Naive thymus-derived CD4-positive, alpha-beta T cell (primary cell): ENCODE measurements around the gene VWF. TPM values are rescaled to one million over a fixed set of nuclear protein-coding genes. Genes with fewer than 3 reads are reported as not detected.

Experiments used
- ATAC-seq: fragments of 150-1000 bp; cut with Tn5 transposase; 2 replicates; pipeline ENCODE4 v1.10.0; 2021; ENCODE audit warnings: mild to moderate bottlenecking, moderate library complexity
- CTCF ChIA-PET: fragments of 350-600 bp; sonication (Branson Sonifier 250); formaldehyde crosslinking; loops from one replicate; lab custom pipeline; 2021; ENCODE audit warnings: antibody characterized with exemption; lab: Charles Lee
- POLR2A ChIA-PET: fragments of 350-600 bp; sonication (Branson Sonifier 250); formaldehyde crosslinking; loops from one replicate; lab custom pipeline; 2021; ENCODE audit warnings: antibody characterized with exemption, inconsistent platforms; lab: Charles Lee
- DNase-seq, 9 donors: peaks; one replicate each; pipeline versions ENCODE4 v3.0.0 to v3.0.0-alpha.2; 2020 to 2022; ENCODE audit warnings: mixed read lengths in 1 of 9
- H3K27ac ChIP-seq: one replicate; pipeline ENCODE4 v1.7.0; 2013; ENCODE audit warnings: mild to moderate bottlenecking, low read depth, low read length, moderate library complexity
- H3K27me3 ChIP-seq, 2 donors: one replicate each; pipeline ENCODE4 v1.7.0; 2013; ENCODE audit warnings: low read length in 2 of 2, mild to moderate bottlenecking in 2 of 2, moderate library complexity in 2 of 2; ENCODE audit not compliant: control insufficient read depth in 2 of 2, insufficient read depth in 2 of 2
- H3K36me3 ChIP-seq, 3 experiments: 1 replicate in 2 of 3; 2 replicates in 1 of 3; pipeline ENCODE4 v1.7.0; 2013; ENCODE audit warnings: low read length in 3 of 3, mild to moderate bottlenecking in 3 of 3, moderate library complexity in 1 of 3; ENCODE audit not compliant: insufficient read depth in 3 of 3, control insufficient read depth in 2 of 3
- H3K4me1 ChIP-seq, 2 donors: one replicate each; pipeline ENCODE4 v1.7.0; 2013; ENCODE audit warnings: low read length in 2 of 2, mild to moderate bottlenecking in 2 of 2, moderate library complexity in 1 of 2; ENCODE audit not compliant: control insufficient read depth in 2 of 2, insufficient read depth in 2 of 2
- H3K4me3 ChIP-seq: 2 replicates; pipeline ENCODE4 v1.7.0; 2013; ENCODE audit warnings: mild to moderate bottlenecking, low read length
- H3K9me3 ChIP-seq, 3 experiments: 1 replicate in 2 of 3; 2 replicates in 1 of 3; pipeline ENCODE4 v1.7.0; 2013; ENCODE audit warnings: low read length in 3 of 3; ENCODE audit not compliant: control insufficient read depth in 2 of 3
- H3K27ac Mint-ChIP-seq, 9 donors: one replicate each; pipeline ENCODE4 v1.8.0; 2020 to 2022; ENCODE audit warnings: mixed read lengths in 9 of 9, mild to moderate bottlenecking in 8 of 9, moderate library complexity in 5 of 9, inconsistent platforms in 2 of 9
- H3K27me3 Mint-ChIP-seq, 5 donors: one replicate each; pipeline ENCODE4 v1.8.0; 2021 to 2022; ENCODE audit warnings: mixed read lengths in 5 of 5, mild to moderate bottlenecking in 1 of 5
- H3K36me3 Mint-ChIP-seq, 5 donors: one replicate each; pipeline ENCODE4 v1.8.0; 2020 to 2022; ENCODE audit warnings: mixed read lengths in 5 of 5, mild to moderate bottlenecking in 3 of 5, inconsistent platforms in 1 of 5
- H3K4me1 Mint-ChIP-seq, 7 donors: one replicate each; pipeline ENCODE4 v1.8.0; 2020 to 2022; ENCODE audit warnings: mixed read lengths in 7 of 7, mild to moderate bottlenecking in 3 of 7, inconsistent platforms in 1 of 7
- H3K4me3 Mint-ChIP-seq, 10 donors: one replicate each; pipeline ENCODE4 v1.8.0; 2020 to 2022; ENCODE audit warnings: mild to moderate bottlenecking in 10 of 10, mixed read lengths in 10 of 10, moderate library complexity in 6 of 10, inconsistent platforms in 2 of 10
- H3K9me3 Mint-ChIP-seq, 11 donors: one replicate each; pipeline ENCODE4 v1.8.0; 2020 to 2022; ENCODE audit warnings: mixed read lengths in 11 of 11, mild to moderate bottlenecking in 4 of 11, inconsistent platforms in 1 of 11, moderate library complexity in 1 of 11
- intact Hi-C, 2 donors: fragments of 100-400 bp; cut with micrococcal nuclease; formaldehyde crosslinking; loops; one replicate each; pipeline ENCODE4 v1.15.1; 2023
- polyA plus RNA-seq, 2 donors: library from polyadenylated mRNA; unstranded; fragments of 300-500 nt; fragmentation: Illumina TruSeq; gene quantifications; one replicate each; pipeline ENCODE4 v1.2.3, GENCODE V29; 2021
- total RNA-seq, 6 experiments: library from RNA in 5 of 6; stranded (reverse) in 5 of 6; gene quantifications; 1 replicate in 5 of 6; 2 replicates in 1 of 6; pipeline ENCODE4 v1.2.3 and lab custom pipeline; 2021 to 2026

Gene VWF
- total RNA-seq (under 1 TPM in 3 of 5 experiments, not detected in 2; 0.21 to 0.34 (median 0.32) TPM), polyA plus RNA-seq (not detected), total RNA-seq (lab: John Stamatoyannopoulos, UW) (not detected)

DNA sequence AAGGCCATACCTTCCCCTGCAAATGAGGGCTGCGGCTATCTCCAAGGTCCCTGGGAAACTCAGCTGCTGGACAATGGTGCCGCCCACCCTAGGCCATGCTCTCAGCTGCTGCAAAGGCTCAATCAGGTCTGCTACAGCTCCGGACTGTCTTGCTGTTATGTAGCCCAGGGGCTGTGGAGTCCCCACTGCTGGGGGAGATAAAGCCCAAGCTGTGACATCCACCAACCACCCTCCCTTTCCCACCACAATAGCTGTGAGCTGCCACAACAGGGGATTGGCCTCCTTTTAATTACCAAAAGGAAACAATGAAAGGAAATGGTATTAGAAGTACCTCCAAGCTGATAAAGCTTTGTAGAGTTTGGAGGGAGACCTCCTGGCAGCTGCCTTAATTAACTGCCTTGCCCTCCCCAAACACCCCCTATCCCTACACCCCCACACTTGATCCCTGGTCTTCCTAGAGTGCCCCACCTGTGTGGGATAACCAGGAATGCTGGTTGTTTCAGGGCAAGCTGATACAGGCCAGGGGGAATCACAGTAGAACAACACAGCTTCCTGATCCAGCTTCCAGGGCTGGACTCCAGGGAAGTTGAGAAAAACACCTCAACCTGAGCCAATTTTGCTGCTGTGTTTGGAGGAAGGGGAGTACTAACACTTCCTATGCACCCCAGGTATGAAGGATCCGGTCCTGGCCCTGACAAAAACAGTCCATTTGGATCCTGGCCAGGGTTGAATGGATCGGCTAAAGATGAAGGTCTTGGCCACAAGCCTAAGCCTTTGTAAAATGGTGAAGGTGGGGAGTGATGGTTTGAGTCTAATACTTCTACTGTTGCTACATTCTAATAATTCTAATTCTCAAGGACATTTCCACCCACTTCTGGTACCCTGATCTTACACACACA is at the start of gene VWF:
Gene VWF, minus strand, starts transcription at position 260 of the 899 bp plus-strand sequence. CDS start 1,474 bp downstream, outside the sequence.
- H3K9me3 Mint-ChIP-seq: no peaks in the 10 kb centered on the region
- no peak within 1 kb of the TSS for H3K4me3 Mint-ChIP-seq
- peaks cover 0 to 6% (median 0%) of the 10 kb centered on the region in 7 donors for H3K4me1 Mint-ChIP-seq
- ATAC-seq: no peak
- H3K36me3 Mint-ChIP-seq: no peaks in the 10 kb centered on the region
- intact Hi-C loops: no loop called here
- H3K4me3 ChIP-seq: no peak within 1 kb of the TSS
- H3K27ac Mint-ChIP-seq: peak within 1 kb of the TSS in 1 of 9 donors; percentile 71
- DNase-seq: no peak
- H3K27ac ChIP-seq: no peak within 1 kb of the TSS
- H3K27me3 Mint-ChIP-seq: no peaks in the 10 kb centered on the region
- ChIA-PET POLR2A (interaction anchor here (1.5 kb wide), 1 partner anchor 14 kb away, joined by 6 read pairs; no protein-coding TSS in a partner anchor), CTCF (interaction anchor here (1.1 kb wide), 1 partner anchor 159 kb away, joined by 3 read pairs; no protein-coding TSS in a partner anchor)
- H3K4me1 ChIP-seq: no peaks in the 10 kb centered on the region
- H3K9me3 ChIP-seq: no peaks in the 10 kb centered on the region
- H3K27me3 ChIP-seq: no peaks in the 10 kb centered on the region
- no peaks in the 10 kb centered on the region for H3K36me3 ChIP-seq

DNA sequence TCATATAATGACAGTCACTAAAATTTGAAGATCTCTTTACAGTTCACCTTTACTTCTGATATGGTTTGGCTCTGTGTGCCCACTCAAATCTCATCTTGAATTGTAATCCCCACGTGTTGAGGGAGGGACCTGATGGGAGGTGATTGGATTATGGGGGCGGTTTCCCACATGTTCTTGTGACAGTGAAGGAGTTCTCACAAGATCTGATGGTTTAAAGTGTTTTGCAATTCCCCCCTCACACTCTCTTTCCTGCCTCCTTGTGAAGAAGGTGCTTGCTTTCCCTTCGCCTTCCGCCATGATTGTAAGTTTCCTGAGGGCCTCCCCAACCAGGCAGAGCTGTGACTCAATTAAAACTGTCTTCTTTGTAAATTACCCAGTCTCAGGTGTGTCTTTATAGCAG is 48.4 kb upstream of the VWF start:
- intact Hi-C loops: no loop called here
- Histone ChIP-seq H3K27me3 (no peaks in the 10 kb centered on the region), H3K4me3 (no peak overlapping the region), H3K4me1 (peaks cover 0 to 14% of the 10 kb centered on the region in 2 donors), H3K27ac (no peak overlapping the region), H3K36me3 (no peaks in the 10 kb centered on the region), H3K9me3 (no peaks in the 10 kb centered on the region)
- no peak for DNase-seq
- Mint-ChIP-seq H3K9me3 (no peaks in the 10 kb centered on the region), H3K4me3 (no peak overlapping the region), H3K27me3 (peaks cover 0 to 10% (median 0%) of the 10 kb centered on the region in 5 donors), H3K27ac (peak overlapping the region in 1 of 9 donors; percentile 2), H3K36me3 (no peaks in the 10 kb centered on the region), H3K4me1 (peaks cover 16 to 23% (median 21%) of the 10 kb centered on the region in 7 donors)
- no peak for ATAC-seq
- POLR2A ChIA-PET: no interaction called here
- CTCF ChIA-PET: no interaction called here

DNA sequence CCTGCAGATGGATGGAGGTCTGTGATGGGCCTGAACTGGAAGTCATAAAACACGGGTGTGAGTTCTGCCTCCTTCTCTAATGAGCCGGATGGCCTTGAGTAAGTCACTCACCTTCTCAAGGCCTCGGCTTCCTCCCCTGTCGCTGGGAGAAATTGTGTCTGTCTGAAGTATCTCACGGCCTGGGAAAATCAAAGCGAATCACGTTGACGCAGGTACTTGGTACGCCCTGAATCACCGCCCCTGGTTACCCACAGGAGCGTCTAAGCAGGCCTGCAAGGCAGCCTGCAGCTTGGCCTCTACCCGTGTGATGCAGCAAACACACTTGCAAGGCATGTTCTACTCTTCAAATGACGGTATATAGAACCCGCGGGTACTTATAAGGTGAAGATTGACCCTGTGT is 47.6 kb upstream of the VWF start:
- POLR2A ChIA-PET: no interaction called here
- DNase-seq (no peak), ATAC-seq (no peak)
- H3K36me3 Mint-ChIP-seq: no peaks in the 10 kb centered on the region
- no peak overlapping the region for H3K4me3 ChIP-seq
- peaks cover 0 to 21% of the 10 kb centered on the region in 2 donors for H3K4me1 ChIP-seq
- H3K4me1 Mint-ChIP-seq: peaks cover 22 to 30% (median 29%) of the 10 kb centered on the region in 7 donors
- H3K36me3 ChIP-seq: no peaks in the 10 kb centered on the region
- no peaks in the 10 kb centered on the region for H3K27me3 ChIP-seq
- H3K9me3 ChIP-seq: no peaks in the 10 kb centered on the region
- H3K9me3 Mint-ChIP-seq: no peaks in the 10 kb centered on the region
- H3K27me3 Mint-ChIP-seq: peaks cover 0 to 10% (median 0%) of the 10 kb centered on the region in 5 donors
- CTCF ChIA-PET: no interaction called here
- no peak overlapping the region for H3K4me3 Mint-ChIP-seq
- H3K27ac Mint-ChIP-seq: no peak overlapping the region
- no peak overlapping the region for H3K27ac ChIP-seq
- intact Hi-C loops: no loop called here

DNA sequence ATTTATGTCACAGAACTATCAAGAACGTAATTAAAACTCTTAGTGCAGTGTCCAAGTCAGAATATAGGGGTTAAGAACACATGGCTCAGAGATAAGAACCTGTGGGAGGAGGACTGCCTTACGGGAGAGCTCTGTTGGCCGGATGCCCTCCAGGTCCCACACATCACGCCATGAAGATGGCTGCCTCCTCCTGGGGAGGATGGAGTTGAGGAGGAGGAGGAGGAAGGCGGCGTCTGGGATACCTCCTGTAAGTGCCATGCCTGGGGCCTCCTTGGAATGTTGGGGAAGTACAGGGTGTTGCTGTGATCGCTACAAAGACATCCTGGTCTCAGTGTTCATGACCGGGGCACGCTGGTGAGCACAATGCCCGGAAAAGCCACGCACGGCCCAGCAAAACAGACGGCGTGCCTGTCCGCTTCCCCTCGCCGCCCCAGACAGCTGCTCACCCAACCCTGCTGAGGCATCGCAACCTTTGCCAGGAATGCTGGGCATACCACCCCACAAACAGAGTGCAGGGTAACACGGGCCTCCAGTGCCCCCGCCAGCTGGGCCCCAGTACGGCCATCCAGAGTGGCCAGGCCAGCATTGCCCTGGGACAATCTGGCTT is 47.0 kb upstream of the VWF start:
- peaks cover 0 to 10% (median 0%) of the 10 kb centered on the region in 5 donors for H3K27me3 Mint-ChIP-seq
- H3K9me3 Mint-ChIP-seq: no peaks in the 10 kb centered on the region
- H3K27me3 ChIP-seq: no peaks in the 10 kb centered on the region
- H3K4me3 Mint-ChIP-seq: no peak overlapping the region
- H3K4me1 Mint-ChIP-seq: peaks cover 22 to 36% (median 33%) of the 10 kb centered on the region in 7 donors
- peaks cover 0 to 25% of the 10 kb centered on the region in 2 donors for H3K4me1 ChIP-seq
- CTCF ChIA-PET: interaction anchor here (0.6 kb wide), 1 partner anchor 13 kb away, joined by 4 read pairs; no protein-coding TSS in a partner anchor
- ATAC-seq (no peak), DNase-seq (no peak)
- H3K4me3 ChIP-seq: no peak overlapping the region
- no peaks in the 10 kb centered on the region for H3K9me3 ChIP-seq
- no peak overlapping the region for H3K27ac ChIP-seq
- intact Hi-C loops: no loop called here
- H3K27ac Mint-ChIP-seq: no peak overlapping the region
- no peaks in the 10 kb centered on the region for H3K36me3 Mint-ChIP-seq
- POLR2A ChIA-PET: no interaction called here
- H3K36me3 ChIP-seq: no peaks in the 10 kb centered on the region

DNA sequence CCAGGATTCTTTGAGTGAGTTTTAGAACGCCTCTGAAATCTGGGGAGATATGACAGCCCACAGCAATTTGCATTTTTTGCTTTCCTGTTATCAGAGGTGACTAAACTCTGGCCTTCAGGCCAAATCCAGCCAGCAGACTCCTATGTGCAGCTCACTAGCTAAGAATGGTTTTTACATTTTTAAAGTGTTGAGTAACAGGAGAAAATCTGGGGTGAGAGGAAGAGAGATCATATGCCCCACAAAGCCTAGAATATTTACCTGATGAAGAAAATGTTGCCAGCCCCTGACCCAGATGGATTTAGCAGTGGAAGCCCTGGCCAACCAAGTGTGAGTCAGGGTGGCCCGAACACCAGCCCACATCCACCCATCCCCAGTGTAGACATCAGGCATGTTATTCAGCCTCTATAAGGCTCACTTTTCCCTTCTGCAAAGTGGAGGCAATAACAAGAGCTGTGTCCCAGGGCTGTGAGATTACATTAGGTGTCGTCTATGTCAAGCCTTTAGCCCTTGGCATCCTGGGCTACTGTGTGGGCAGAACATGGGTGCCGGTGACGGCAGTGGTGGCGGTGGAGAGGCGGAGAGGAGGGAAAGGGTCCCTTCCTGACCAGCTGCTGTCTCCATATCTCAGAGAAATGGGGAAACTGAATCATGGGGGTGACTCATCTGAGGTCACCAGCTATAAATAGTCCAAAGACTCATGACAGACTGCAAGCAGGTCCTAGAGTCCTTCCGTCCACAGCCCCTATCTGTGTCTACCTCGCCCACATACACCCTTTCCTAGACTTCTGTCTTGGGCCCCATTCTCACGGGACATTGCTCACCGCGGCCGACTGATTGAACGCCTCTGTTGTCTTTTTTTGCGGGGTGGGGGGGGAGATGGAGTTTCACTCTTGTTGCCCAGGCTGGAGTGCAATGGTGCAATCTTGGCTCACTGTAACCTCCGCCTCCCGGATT is 43.1 kb upstream of the VWF start:
- Mint-ChIP-seq H3K4me3 (peak overlapping the region; percentile 35 to 75 (median 62)), H3K9me3 (no peaks in the 10 kb centered on the region), H3K27ac (peak overlapping the region in 8 of 9 donors; percentile 10 to 85 (median 56)), H3K36me3 (no peaks in the 10 kb centered on the region), H3K4me1 (peaks cover 22 to 48% (median 33%) of the 10 kb centered on the region in 7 donors), H3K27me3 (peaks cover 0 to 6% (median 0%) of the 10 kb centered on the region in 5 donors)
- ATAC-seq (peak; percentile 86), DNase-seq (peak in 3 of 9 donors; percentile 10 to 76 (median 25))
- Histone ChIP-seq H3K27ac (no peak overlapping the region), H3K4me3 (no peak overlapping the region), H3K9me3 (no peaks in the 10 kb centered on the region), H3K27me3 (no peaks in the 10 kb centered on the region), H3K4me1 (peaks cover 0 to 25% of the 10 kb centered on the region in 2 donors), H3K36me3 (no peaks in the 10 kb centered on the region)
- POLR2A ChIA-PET: interaction anchor here (1.1 to 2.1 kb wide), 3 partner anchors 26 to 93 kb away, joined by 3 to 13 read pairs (median 4); no protein-coding TSS in a partner anchor
- CTCF ChIA-PET: interaction anchor here (0.8 to 1.0 kb wide), 3 partner anchors 26 to 179 kb away, joined by 3 to 7 read pairs (median 5); no protein-coding TSS in a partner anchor
- intact Hi-C loops: loop anchor here in 1 of 2 donors (1.0 to 10.0 kb wide), 3 partner anchors 26 to 93 kb away; no protein-coding TSS in a partner anchor
